Spinal cord (tissue), 10 donors: ENCODE measurements around the gene ZBTB9. TPM values are rescaled to one million over a fixed set of nuclear protein-coding genes. Genes with fewer than 3 reads are reported as not detected.
"Not testable (repeated sequence)": the region's sequence is repeated elsewhere in the genome, so short reads cannot be mapped to it uniquely, and the experiment has no call there.

Experiments used
- DNase-seq, 6 donors: peaks; one replicate each; pipeline versions ENCODE4 v3.0.0 to v3.0.0-alpha.2; 2013 to 2015; ENCODE audit warnings: low spot score in 6 of 6, low read depth in 4 of 6
- H3K27ac ChIP-seq: one replicate; pipeline ENCODE4 v1.5.1; 2013; ENCODE audit warnings: low read depth, low read length, control low read depth
- H3K27me3 ChIP-seq: one replicate; pipeline ENCODE4 v1.6.1; 2013; ENCODE audit warnings: low read length; ENCODE audit not compliant: control insufficient read depth, insufficient read depth
- H3K36me3 ChIP-seq: one replicate; pipeline ENCODE4 v1.6.1; 2013; ENCODE audit warnings: low read length; ENCODE audit not compliant: control insufficient read depth, insufficient read depth
- H3K4me1 ChIP-seq: one replicate; pipeline ENCODE4 v1.6.1; 2013; ENCODE audit warnings: low read length; ENCODE audit not compliant: control insufficient read depth, insufficient read depth
- H3K4me3 ChIP-seq: one replicate; pipeline ENCODE4 v1.5.1; 2013; ENCODE audit warnings: low read depth, low read length, control low read depth
- H3K9me3 ChIP-seq: one replicate; pipeline ENCODE4 v1.6.1; 2013; ENCODE audit warnings: low read length; ENCODE audit not compliant: control insufficient read depth, insufficient read depth
- WGBS: methylation state at CpG from one replicate; pipeline ENCODE4 v1.1.5; 2013; ENCODE audit warnings: missing lambda C conversion rate; ENCODE audit not compliant: insufficient coverage; 5-methylcytosine and 5-hydroxymethylcytosine counted together
- polyA plus RNA-seq, 2 donors: library from polyadenylated mRNA; unstranded; fragments of 120-200 nt; gene quantifications; one replicate each; pipeline ENCODE4 v1.2.1, GENCODE V29; 2013; ENCODE audit not compliant: insufficient read length in 2 of 2
- total RNA-seq, 2 donors: library from RNA; depleted of rRNA in 1 of 2; stranded (reverse); fragments of 120-200 nt in 1 of 2; fragments of >200 nt in 1 of 2; gene quantifications; one replicate each; pipeline versions ENCODE4 v1.2.3 to v1.2.4, GENCODE V29; 2013 to 2014
- donor health status: healthy.

The ZBTB9 gene
- total and polyA plus RNA-seq, 4 donors = 7.1 to 14.1 (median 12.9) TPM

GRCh38 chr6:33484673-33485262 is 30.4 kb downstream of the ZBTB9 start:
- H3K4me1 ChIP-seq, H3K9me3 ChIP-seq, H3K4me3 ChIP-seq, H3K27me3 ChIP-seq, H3K27ac ChIP-seq, H3K36me3 ChIP-seq, DNase-seq: not testable (repeated sequence)
- no CpG with 5 or more reads among the region's 6 CpGs for WGBS

- not testable (repeated sequence) for H3K36me3 ChIP-seq, H3K4me3 ChIP-seq, H3K9me3 ChIP-seq, H3K4me1 ChIP-seq, H3K27ac ChIP-seq, DNase-seq, H3K27me3 ChIP-seq
- WGBS = 100% methylated on average over 6 of the region's 25 CpGs
Observed at GRCh38 chr6:33485680-33486079, 31.3 kb downstream of the ZBTB9 start.

GRCh38 chr6:33488339-33488738 is 34.0 kb downstream of the ZBTB9 start:
- H3K27ac ChIP-seq = no peak overlapping the region
- DNase-seq = no peak
- no peaks in the 10 kb centered on the region for H3K36me3 ChIP-seq
- H3K4me1 ChIP-seq = no peaks in the 10 kb centered on the region
- H3K9me3 ChIP-seq = no peaks in the 10 kb centered on the region
- no peak overlapping the region for H3K4me3 ChIP-seq
- WGBS = 80% methylated on average over 5 of the region's 7 CpGs
- no peaks in the 10 kb centered on the region for H3K27me3 ChIP-seq

- Histone ChIP-seq H3K36me3 (no peaks in the 10 kb centered on the region), H3K27me3 (no peaks in the 10 kb centered on the region), H3K4me3 (no peak overlapping the region), H3K9me3 (no peaks in the 10 kb centered on the region), H3K27ac (no peak overlapping the region), H3K4me1 (no peaks in the 10 kb centered on the region)
- 67% methylated on average over 2 of the region's 3 CpGs for WGBS
- peak in 1 of 6 donors; percentile 35 for DNase-seq
Observed at GRCh38 chr6:33490198-33490597, 35.8 kb downstream of the ZBTB9 start.

- no peak overlapping the region for H3K4me3 ChIP-seq
- no peaks in the 10 kb centered on the region for H3K4me1 ChIP-seq
- no peaks in the 10 kb centered on the region for H3K9me3 ChIP-seq
- 68% methylated on average over 6 of the region's 6 CpGs for WGBS
- H3K27me3 ChIP-seq = no peaks in the 10 kb centered on the region
- DNase-seq = no peak
- H3K36me3 ChIP-seq = no peaks in the 10 kb centered on the region
- no peak overlapping the region for H3K27ac ChIP-seq
Observed at GRCh38 chr6:33490621-33491020, 36.2 kb downstream of the ZBTB9 start.

GRCh38 chr6:33492093-33492492 is 37.7 kb downstream of the ZBTB9 start:
- Histone ChIP-seq H3K4me3 (no peak overlapping the region), H3K27me3 (no peaks in the 10 kb centered on the region), H3K9me3 (no peaks in the 10 kb centered on the region), H3K36me3 (no peaks in the 10 kb centered on the region), H3K27ac (no peak overlapping the region), H3K4me1 (no peaks in the 10 kb centered on the region)
- no peak for DNase-seq
- WGBS = 16% methylated on average over 3 of the region's 4 CpGs

- WGBS = 95% methylated on average over 4 of the region's 7 CpGs
- Histone ChIP-seq H3K27me3 (no peaks in the 10 kb centered on the region), H3K9me3 (no peaks in the 10 kb centered on the region), H3K36me3 (no peaks in the 10 kb centered on the region), H3K27ac (no peak overlapping the region), H3K4me1 (no peaks in the 10 kb centered on the region), H3K4me3 (no peak overlapping the region)
- no peak for DNase-seq
Observed at GRCh38 chr6:33497157-33497556, 42.8 kb downstream of the ZBTB9 start.

- Histone ChIP-seq H3K4me3 (no peak overlapping the region), H3K9me3 (no peaks in the 10 kb centered on the region), H3K27me3 (no peaks in the 10 kb centered on the region), H3K4me1 (no peaks in the 10 kb centered on the region), H3K36me3 (no peaks in the 10 kb centered on the region), H3K27ac (no peak overlapping the region)
- DNase-seq = no peak
- 89% methylated on average over 20 of the region's 23 CpGs for WGBS
Observed at GRCh38 chr6:33502486-33502885, 48.1 kb downstream of the ZBTB9 start.

- H3K4me3 ChIP-seq = no peak overlapping the region
- H3K4me1 ChIP-seq = peaks cover 4% of the 10 kb centered on the region
- H3K9me3 ChIP-seq = no peaks in the 10 kb centered on the region
- no peak for DNase-seq
- H3K27ac ChIP-seq = no peak overlapping the region
- no peaks in the 10 kb centered on the region for H3K36me3 ChIP-seq
- no peaks in the 10 kb centered on the region for H3K27me3 ChIP-seq
Observed at GRCh38 chr6:33504486-33504885, 50.1 kb downstream of the ZBTB9 start.

- Histone ChIP-seq H3K4me1 (peaks cover 4% of the 10 kb centered on the region), H3K36me3 (no peaks in the 10 kb centered on the region), H3K4me3 (no peak overlapping the region), H3K27ac (no peak overlapping the region), H3K9me3 (no peaks in the 10 kb centered on the region), H3K27me3 (no peaks in the 10 kb centered on the region)
- no peak for DNase-seq
- WGBS = 48% methylated on average over 2 of the region's 7 CpGs
Observed at GRCh38 chr6:33505548-33506370, 51.4 kb downstream of the ZBTB9 start.
